Measurements from ENCODE around the gene PSD2.

DNA sequence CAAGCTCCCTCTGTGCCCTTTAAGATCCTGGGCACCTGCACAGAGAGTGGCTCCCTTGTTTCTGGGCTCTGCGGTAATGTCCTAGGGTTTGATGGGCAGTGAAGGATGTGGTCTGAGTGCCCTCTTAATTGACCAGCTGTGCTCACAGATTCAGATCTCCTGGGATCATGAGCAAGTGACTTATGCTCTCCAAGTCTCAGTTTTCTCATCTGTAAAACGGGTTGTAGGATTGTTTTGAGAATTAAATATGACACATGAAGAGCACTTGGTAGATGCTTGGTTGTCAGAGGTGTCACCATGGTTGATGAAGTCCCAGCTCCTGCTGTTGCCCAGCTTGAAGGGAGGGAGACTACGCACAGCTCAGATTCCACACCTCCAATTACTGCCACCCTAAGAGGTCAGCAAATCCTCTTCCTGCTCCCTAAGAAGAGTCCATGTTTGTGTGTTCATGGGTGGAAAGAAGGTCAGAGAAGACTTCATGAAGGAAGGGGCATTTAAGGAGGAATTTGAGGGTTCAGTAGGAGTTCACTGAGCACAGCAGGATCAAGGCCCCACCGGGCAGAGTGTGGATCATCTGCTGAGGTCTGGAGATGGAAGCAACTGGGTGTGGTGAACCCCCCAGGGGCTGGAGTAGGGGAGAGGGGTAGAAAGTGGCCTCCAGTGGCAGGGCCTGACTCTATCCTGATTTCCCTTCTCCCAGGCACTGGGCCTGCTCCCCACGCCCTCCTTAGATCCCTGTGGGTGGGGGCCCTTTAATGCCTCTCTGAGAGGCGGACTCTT lies 1.4 kb upstream of the PSD2 start:
- TF ChIP-seq POLR2AphosphoS5 (IDR thresholded peaks at IDR 0.05) = no peak
- TF ChIP-seq POLR2A (IDR thresholded peaks at IDR 0.05) = no peak
- TF ChIP-seq, protein P1, sequence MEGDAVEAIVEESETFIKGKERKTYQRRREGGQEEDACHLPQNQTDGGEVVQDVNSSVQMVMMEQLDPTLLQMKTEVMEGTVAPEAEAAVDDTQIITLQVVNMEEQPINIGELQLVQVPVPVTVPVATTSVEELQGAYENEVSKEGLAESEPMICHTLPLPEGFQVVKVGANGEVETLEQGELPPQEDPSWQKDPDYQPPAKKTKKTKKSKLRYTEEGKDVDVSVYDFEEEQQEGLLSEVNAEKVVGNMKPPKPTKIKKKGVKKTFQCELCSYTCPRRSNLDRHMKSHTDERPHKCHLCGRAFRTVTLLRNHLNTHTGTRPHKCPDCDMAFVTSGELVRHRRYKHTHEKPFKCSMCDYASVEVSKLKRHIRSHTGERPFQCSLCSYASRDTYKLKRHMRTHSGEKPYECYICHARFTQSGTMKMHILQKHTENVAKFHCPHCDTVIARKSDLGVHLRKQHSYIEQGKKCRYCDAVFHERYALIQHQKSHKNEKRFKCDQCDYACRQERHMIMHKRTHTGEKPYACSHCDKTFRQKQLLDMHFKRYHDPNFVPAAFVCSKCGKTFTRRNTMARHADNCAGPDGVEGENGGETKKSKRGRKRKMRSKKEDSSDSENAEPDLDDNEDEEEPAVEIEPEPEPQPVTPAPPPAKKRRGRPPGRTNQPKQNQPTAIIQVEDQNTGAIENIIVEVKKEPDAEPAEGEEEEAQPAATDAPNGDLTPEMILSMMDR (IDR thresholded peaks at IDR 0.05) = no peak

All from transverse colon (tissue), 4 donors.